Measurements from ENCODE around the gene BICC1.

The BICC1 gene

DNA sequence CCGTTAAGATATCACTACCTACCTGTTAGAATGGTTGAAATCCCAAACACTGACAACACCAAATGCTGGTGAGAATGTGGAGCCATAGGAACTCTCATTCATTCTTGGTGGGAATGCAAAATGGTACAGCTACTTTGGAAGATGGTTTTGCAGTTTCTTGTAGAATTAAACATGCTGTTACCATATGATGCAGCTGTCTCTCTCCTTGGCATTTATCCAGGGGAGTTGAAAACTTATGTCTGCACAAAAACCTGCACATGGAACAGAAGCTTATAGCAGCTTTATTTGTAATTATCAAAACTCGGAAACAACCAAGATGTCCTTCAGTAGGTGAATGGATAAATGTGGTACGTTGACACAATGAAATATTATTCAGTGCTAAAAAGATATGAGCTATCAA lies 199.5 kb downstream of the BICC1 start:
- DNase-seq: no peak

DNA sequence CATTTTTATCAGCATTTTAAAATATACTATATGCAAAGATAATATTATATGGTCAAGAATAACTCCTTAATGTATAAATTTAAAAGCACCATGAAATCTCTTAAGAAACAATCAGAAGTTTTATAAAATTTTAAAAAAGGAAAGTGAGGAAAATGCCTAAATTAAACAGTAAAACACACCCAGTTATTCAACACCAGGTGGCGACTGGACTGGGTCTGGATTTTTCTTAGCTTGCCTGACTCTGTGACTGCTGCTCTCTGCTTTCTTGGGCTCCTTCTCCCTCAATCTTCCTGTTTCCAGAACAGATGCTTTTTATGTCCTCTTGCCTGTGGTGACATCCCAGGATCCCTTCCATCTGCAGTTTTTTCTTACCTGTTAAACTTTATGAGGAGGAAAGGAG lies 200.3 kb downstream of the BICC1 start:
- no peak for DNase-seq

DNA sequence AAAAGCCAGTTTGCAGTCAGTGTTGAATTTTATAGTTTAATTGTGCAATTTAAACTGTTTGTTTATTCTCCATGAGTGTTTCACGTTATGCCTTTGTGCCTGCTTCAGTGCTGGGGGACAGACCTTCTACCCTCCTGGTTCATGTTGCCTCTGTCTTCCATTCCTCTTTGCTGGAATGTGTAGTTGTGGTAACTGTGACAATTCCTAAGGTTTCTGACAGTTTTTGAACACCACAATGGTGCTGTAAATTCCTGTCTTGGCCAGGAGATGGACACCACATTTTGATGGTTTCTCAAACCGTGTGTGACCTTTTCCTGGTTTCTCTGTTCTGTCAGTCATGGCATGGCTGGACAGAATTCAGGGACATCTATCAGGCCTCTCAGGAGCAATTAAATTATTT lies 201.7 kb downstream of the BICC1 start:
- DNase-seq: no peak

DNA sequence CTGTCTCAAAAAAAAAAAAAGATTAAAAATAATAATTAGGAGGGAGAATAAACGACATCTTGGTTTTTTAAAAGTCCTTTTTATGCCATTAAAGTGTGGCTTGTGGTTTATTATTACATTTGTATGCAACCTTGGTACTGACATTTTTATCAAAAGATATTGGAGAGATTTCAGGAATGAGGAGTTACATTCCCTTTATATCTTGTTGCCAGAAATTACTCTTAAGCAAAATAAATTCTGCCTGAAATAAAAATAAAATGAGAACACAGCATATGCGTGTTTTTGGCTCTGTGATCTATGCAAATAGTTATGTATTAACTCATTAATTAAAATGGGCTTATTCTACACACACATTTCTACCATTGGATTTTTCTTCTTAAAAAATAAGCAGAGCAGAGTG lies 202.4 kb downstream of the BICC1 start:
- DNase-seq: no peak

DNA sequence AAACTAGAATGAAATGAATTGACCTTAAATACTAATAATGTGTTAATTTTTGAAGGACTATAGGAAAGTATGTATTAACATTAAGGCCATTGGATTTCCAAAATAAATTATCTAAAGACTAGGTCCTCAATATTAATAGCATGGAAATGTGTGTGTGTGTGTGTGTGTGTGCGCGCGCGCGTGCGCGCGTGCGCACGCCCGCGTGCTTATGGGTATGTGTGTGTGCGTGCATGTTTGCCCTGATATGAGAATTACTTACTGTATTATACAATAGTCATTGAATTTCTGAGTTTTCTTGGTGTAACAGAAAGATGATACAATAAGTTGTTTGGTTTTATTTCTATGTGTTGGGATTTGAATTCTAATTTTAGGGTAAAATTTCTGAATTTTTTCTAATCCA lies 205.9 kb downstream of the BICC1 start:
- no peak for DNase-seq

DNA sequence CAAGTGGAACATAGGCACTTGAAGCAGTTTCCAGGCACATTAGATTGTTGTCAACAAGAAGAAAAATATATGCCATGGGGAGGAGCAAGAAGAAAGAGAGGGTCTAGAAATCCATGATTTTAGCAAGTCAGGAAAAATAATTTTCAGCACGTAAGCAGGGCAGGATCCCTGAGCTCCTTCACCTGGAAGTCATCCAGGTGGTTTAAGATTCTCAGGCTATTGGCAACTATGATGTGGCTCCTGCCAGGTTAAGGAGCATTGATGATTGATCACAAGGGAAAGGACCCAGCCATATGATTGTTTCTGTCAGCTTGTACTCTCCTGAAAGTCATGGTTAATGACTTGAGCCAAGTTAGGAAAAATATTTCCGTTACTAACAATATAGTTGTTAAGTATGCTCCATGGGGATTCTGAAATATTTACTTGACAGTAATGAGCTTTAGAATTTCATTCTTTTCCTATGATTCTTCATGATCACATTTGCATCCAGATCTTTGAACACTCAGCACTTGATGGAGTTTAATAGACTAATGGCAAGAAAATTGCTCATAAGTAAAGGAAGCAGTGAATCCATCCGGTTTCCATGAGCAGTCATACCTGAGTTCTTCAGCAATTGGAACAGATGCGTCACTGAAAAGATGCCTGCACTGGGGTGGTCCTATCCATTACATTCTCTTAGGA lies 209.1 kb downstream of the BICC1 start:
- DNase-seq: no peak

DNA sequence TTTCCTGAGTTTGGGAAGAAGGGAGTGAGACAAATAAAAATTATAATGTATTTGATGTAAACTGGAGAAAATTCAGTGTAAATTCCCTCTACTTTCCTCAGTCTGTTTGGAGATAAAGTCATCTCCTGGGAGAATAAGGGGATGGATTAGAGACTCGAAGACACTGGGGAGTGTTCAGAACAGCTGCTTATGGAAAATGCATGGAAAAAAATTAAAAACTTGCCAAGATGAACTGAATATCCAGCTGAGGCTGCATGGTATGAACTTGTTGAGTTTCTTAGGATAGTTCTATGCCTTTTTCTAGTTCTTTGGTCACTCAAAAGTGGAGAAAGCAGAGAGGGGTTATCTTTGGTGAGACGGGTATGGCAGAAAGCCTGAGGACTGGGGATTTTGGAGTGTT lies 210.5 kb downstream of the BICC1 start:
- DNase-seq: no peak

DNA sequence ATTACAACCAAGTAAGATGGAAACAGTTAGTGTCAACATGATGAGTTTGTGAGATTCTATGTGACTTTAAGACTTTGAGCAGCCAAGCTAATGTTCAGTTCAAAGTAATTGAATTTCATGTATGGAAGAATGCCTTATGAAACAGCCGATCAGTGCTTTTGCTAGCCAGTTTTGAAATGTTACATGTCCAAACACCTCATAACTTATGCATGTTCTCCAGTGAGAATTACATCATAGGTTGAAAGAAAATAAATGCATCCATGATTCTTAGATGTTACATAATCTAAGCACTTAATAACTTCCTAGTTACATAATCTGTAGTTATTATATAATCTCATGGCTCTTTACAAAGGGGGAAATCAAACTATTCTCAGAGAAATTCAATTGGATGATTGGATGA lies 211.3 kb downstream of the BICC1 start:
- DNase-seq: no peak

DNA sequence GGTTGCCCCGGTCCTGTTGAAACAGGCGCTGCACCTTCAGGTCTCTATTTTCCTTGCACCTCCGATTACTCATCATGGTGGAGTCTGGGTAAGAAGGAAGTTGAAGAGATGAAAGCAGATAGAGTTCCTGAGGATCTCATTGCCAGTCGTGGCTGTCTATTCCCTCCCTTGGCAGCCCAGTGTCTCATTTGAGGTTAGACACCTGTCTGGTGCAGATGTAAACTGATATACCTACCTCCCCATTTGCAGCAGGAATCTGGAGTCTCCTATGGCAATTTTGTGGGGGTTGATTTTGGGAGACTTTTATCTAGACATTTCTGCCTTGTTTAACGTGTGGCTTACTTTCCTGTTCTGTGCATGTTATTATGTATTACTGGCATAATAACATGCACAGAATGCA lies 212.1 kb downstream of the BICC1 start:
- no peak for DNase-seq

DNA sequence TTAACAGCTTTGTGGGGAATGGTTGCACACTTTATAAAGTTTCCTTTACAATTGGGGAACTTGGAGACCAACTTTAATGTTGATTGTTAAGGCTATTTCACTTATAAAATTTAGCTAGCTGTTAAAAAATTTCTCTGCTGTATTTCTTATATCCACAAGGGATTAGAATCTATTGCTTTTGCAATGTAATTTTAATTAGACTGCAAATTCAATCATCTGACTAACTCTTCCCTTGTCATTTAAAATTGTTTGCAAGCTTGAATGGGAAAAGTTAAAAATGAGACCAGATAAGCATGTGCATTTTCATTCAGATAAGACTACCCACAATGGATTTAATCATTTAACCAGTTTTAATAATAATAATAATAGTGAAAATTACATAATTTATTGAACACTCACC lies 213.2 kb downstream of the BICC1 start:
- DNase-seq: no peak

DNA sequence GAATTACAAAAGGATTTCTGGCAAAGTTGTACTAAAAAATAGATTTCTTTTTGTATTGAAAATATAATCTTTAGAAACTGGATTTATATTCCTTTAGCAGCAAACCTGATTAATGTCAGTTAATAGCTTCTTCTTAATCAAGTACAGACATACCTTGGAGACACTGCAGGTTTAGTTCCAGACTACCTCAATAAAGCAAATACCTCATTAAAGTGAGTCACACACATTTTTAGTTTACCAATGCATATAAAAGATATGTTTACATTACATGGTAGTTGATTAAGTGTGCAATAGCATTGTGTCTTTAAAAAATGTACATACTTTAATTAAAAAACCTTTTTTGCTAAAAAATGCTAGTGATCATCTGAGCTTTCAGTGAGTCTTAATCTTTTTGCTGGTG lies 215.0 kb downstream of the BICC1 start:
- no peak for DNase-seq

DNA sequence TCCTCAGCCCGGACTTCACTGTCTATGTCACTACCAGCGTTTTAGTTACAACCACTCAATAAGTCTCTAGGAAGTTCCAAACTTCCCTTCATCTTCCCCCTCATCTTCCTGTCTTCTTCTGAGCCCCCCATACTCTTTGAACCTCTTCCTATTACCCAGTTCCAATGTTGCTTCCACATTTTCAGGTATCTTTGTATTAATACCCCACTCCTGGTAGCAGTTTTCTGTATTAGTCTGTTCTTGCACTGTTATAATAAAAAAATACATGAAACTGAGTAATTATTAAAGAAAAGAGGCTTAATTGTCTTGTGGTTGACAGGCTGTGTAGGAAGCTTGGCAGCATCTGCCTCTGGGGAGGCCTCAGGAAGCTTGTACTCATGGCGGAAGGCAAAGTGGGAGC lies 218.6 kb downstream of the BICC1 start:
- DNase-seq: no peak

DNA sequence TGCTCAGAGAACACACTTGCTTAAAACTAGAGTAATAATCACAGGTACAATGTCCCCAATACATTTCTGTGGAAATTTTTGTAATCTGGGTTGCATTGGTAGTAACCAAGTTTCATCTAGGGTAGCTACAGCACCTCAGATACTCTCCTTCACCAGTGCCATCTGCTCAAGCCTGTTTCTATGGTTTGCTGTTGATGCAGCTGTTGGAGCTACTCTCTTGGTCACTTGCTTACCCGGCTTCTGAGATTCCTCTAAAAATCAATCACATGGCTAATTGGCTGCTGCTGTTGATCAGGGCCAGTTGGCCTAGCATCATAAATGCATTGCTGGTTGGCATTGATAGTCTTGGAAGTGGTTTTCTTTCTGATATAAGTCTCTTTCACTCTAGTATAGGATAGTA lies 220.8 kb downstream of the BICC1 start:
- DNase-seq: no peak

DNA sequence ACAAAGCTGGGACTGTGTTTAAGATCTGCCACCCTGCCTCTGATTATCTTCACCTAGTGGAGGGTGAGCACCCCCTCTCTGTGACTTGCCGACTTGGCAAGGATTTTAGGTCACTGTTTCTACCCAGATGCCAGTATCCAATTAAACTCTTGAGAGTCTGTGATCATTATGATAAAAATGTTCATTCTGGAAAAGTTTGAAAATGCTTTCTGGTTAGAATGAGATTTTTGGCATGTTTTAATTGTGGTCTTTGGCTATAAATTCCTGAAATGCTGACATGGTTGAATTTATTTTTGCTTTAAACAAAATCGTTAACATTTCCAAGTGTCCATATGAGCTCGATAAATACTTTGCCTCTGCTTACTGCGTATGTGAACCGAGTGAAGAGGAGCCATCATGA lies 221.4 kb downstream of the BICC1 start:
- no peak for DNase-seq

DNA sequence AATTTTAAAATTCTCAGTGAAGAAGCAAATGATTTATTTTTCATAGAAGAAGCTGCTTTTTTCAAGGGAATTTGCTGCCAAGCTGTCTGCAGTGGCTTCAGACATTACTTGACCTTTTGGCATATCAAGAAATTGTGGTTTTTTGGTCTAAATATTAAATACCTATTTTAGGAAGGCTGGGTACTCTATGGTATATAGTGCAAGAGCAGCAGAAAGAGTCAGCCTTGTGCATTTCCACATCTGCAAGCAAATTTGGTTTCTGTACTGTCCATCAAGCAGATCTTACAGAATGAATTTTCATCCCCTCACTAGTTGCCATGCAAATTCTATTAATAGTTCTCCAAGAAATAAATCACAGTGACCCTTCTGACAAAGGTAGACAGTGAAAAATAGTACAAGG lies 222.0 kb downstream of the BICC1 start:
- no peak for DNase-seq

DNA sequence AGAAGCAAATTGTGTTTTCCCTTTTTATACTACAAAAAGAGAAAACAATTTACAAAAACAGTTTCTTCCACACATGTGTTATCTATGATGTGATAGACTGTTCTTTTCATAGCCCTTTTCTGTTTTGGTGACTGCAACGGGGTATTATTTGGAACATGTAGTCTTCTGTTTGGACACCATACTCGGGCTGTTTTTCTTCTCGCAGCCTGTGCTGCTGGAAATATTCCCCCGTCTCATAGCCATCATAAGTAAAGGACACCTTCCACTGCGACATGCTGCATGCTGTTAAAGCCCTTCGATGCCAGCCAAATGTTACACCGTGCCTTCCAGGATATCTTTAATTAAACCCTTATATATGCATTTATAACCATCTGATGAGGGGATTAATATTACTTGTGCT lies 222.4 kb downstream of the BICC1 start:
- DNase-seq: no peak

DNA sequence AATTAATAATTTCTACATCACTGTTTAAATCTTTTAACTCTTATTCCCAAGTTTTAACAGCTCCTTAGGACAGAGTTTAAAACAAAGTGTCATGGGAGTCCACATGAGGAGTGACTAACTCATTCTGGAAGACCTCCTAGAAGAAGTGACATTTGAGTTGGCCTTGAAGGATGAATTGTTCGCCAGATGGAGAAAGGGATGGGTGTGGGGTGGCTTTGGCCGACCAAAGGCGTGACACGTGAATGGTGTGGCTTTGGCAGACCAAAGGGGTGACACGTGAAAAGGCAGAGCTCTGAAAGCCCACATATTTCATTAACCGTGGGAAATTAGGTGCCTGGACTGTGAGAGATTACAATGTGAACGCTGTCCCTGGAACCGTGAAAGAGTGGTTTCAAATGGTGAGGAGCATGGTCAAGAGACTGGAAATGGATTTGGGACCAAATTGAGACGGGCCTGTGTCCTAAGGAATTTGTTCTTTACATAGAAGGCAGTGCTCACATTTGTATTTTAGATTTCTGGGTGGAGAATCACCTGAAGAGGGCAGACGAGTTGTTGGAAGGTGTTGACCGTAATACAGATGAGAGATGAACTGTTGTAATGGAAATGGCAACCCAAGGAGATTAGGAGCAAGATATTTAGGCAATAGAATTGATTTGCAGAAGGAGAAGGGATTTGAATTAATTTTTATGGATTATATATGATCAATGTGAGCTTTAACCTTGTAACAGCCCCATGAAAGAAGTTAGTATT lies 228.1 kb downstream of the BICC1 start:
- no peak for DNase-seq

DNA sequence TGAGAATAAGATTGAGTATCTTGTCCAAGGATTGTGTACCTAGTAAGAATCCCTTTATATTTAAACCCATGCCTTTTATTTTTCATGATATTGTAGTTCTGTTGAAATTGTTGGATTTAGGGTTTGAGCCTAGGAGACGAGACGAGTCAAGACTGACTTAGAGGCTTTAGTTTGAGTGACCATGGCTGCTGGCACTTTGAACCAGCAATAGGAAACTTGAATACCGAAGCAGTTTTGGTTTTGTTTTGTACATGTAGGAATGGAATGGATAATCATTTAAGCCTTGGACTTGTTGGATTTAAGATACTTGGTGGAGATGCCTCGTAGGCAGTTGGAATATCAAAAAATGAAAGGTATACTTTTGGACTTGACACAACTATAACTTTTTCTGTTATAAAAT lies 229.0 kb downstream of the BICC1 start:
- DNase-seq: no peak

DNA sequence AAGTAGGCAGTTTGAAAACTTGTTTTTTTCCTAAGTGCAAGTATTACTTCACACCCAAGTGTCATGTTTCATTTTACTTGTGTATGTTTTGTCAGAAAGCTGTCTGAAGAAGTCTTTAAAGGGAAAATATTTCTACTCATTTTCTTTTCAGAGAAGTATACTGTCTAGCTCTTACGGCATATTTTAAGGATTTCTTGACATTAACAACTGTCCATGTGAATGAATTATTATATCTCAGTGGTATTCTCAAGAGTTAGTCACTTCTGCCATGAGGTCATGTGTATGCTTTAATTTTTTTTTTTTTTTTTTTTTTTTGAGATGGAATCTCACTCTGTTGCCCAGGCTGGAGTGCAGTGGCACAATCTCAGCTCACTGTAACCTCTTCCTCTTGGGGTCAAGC lies 229.5 kb downstream of the BICC1 start:
- DNase-seq: peak; percentile 43

DNA sequence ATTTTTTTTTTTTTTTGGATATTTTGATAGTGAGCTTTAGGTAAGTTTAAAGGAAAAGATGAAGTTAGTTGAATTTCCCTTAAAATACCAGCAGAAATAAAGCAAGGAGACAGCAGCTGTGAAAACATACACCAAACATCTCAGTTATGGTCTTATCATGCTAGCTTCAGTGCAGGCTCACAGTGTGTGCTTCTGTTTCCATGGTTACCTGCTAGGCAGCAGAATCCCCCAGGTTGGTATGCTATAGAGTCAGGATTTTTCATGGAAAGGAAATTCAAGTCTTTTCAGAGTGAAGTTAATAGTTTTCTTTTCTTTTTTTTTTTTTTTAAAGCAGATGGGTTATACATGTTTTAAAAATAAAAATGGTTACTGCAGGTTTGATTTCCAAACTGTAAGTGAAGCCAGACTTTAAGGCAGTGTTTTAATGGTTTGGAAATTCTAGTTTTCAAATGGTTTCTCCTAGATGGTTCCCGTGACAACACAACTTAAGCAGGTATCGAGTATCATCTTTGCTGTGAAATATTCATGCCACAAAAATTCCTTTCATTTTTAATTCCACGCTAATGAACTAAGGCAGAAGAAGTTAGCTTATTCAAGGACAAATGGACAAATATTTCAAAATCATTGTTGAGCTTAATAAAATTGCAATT lies 230.9 kb downstream of the BICC1 start:
- DNase-seq: no peak

DNA sequence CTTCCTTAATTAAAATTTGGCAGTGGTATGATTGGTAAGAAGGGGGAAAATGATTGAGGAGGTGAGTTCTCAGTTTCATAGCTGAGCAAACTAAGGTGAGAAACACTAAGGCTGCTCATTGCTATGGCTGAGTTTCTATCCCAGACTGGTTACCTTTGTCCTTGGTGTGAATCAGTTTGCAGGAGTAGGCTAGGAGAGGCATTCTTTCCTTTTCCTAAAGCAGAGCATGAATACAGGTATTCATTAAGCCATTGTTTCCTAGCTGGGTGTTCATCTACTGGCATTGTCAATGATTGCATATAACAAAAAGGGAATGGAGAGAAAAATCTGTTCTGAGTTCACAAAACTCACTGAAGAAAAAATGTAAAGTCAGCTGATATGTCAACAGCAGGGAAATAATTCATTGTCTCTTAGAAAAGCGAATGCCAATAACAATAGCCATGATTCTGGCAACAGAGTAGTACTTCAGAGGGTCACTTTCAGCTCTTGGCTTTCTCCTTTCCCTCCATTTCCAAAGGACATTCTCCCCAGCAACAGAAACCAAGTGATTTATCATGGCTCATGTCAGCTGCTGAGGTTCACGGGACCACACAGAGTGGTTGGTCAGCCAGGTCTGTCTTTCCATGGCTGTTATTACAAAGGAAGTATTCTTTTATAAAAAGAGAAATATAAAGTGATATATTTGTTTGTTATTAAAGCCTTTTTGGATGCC lies 234.0 kb downstream of the BICC1 start:
- DNase-seq: no peak

DNA sequence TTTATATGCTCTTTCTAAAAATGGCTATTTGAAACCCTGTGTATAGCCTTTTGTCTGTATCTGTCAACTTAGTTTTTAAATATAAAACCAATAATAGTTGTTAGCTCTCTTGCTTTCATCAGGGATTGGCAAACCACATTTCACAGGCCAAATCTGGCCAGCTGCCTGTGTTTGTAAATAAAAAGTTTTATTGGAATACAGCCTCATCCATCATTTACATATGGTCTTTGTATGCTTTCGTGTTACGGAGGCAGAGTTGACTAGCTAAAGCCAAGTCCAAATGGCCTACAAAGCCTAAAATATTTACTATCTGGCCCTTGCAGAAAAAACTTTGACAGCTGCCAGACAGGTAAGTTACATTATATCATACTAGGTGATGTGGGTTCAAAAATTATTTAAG lies 235.0 kb downstream of the BICC1 start:
- DNase-seq: no peak

DNA sequence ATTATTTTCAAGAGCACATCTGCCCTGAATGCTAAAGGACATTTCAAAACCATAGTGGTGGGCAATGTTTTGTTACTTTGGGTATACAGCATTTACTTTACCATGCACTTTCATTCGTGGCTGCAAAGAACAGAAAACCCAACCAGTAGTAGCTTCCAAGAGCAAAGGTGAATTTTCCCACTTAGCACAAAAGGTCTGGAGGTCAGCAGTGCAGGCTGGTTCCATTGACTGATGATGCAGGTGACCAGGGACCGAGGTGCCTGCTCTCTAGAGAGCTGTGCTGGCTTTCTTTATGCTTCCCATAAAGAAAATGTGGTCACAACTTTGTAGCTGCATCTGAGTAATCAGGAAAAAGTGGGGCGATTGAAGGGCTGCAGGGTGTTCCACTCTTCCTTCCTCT lies 240.0 kb downstream of the BICC1 start:
- DNase-seq: no peak

DNA sequence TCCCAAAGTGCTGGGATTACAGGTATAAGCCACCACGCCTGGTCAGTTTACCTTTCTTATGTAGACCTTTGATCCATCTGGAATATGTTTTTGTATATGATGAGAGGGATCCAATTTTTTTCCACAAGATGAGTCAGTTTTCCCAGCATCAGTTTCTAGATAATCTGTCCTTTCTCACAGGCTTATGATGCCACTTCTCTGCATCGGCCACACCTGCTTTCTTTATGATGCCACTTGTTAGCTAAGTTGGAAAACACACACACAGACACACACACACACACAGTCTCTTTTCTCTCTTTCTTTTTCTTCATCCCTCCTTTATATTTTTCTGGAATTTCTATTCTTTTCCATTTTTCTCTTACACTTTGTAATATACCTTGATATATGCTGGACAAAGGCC lies 240.8 kb downstream of the BICC1 start:
- DNase-seq: no peak
